CD1c-positive myeloid dendritic cell (primary cell): Measurements from ENCODE around the gene DIAPH2.

ENCODE experiments used
- DNase-seq: peaks from one replicate; pipeline ENCODE4 v3.0.0-alpha.2; 2016; ENCODE audit errors: extremely low spot score

The DIAPH2 gene

GRCh38 chrX:97175147-97175546 is 490.5 kb downstream of the DIAPH2 start:
- no peak for DNase-seq

- DNase-seq, result no peak
Measured at GRCh38 chrX:97189668-97190067, 505.0 kb downstream of the DIAPH2 start.

- no peak for DNase-seq
Measured at GRCh38 chrX:97199501-97199900, 514.9 kb downstream of the DIAPH2 start.

- no peak for DNase-seq
Measured at GRCh38 chrX:97200454-97200853, 515.8 kb downstream of the DIAPH2 start.

GRCh38 chrX:97210501-97210900 is 525.9 kb downstream of the DIAPH2 start:
- DNase-seq, result no peak

- DNase-seq, result no peak
Measured at GRCh38 chrX:97211070-97211469, 526.4 kb downstream of the DIAPH2 start.

- no peak for DNase-seq
Measured at GRCh38 chrX:97215186-97215585, 530.5 kb downstream of the DIAPH2 start.

- DNase-seq, result no peak
Measured at GRCh38 chrX:97224148-97224547, 539.5 kb downstream of the DIAPH2 start.

- no peak for DNase-seq
Measured at GRCh38 chrX:97229318-97229717, 544.7 kb downstream of the DIAPH2 start.

GRCh38 chrX:97230948-97231347 is 546.3 kb downstream of the DIAPH2 start:
- no peak for DNase-seq

GRCh38 chrX:97234471-97235081 is 549.9 kb downstream of the DIAPH2 start:
- no peak for DNase-seq

- no peak for DNase-seq
Measured at GRCh38 chrX:97238632-97239031, 554.0 kb downstream of the DIAPH2 start.

GRCh38 chrX:97252111-97252510 is 567.5 kb downstream of the DIAPH2 start:
- no peak for DNase-seq

GRCh38 chrX:97260679-97261078 is 576.0 kb downstream of the DIAPH2 start:
- no peak for DNase-seq

GRCh38 chrX:97266406-97267121 is 581.9 kb downstream of the DIAPH2 start:
- no peak for DNase-seq

GRCh38 chrX:97267396-97268181 is 582.9 kb downstream of the DIAPH2 start:
- no peak for DNase-seq

- no peak for DNase-seq
Measured at GRCh38 chrX:97268182-97268680, 583.6 kb downstream of the DIAPH2 start.

- no peak for DNase-seq
Measured at GRCh38 chrX:97284531-97284930, 599.9 kb downstream of the DIAPH2 start.

GRCh38 chrX:97290199-97290598 is 605.6 kb downstream of the DIAPH2 start:
- DNase-seq, result no peak

GRCh38 chrX:97294041-97294440 is 609.4 kb downstream of the DIAPH2 start:
- no peak for DNase-seq

- DNase-seq, result no peak
Measured at GRCh38 chrX:97295954-97296353, 611.3 kb downstream of the DIAPH2 start.

GRCh38 chrX:97306771-97307470 is 622.3 kb downstream of the DIAPH2 start:
- no peak for DNase-seq
